Measurements from ENCODE around the gene MS4A10.

DNA sequence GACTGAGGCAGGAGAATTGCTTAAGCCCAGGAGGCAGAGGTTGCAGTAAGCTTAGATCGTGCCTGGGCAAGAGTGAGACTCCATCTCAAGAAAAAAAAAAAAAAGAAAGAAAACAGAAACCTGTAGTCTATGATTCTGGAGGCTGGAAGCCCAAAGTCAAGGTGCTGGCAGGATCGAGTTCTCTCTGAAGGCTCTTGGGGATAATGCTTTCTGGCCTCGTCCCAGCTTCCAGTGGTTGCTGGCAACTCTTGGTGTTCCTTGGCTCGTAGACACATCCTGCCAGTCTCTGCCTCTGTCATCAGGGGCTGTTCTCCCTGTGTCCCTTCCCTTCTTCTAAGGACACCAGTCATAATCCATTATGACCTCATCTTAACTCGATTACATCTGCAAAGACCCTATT is 40.0 kb downstream of the MS4A10 start:
- TF ChIP-seq, protein P1, sequence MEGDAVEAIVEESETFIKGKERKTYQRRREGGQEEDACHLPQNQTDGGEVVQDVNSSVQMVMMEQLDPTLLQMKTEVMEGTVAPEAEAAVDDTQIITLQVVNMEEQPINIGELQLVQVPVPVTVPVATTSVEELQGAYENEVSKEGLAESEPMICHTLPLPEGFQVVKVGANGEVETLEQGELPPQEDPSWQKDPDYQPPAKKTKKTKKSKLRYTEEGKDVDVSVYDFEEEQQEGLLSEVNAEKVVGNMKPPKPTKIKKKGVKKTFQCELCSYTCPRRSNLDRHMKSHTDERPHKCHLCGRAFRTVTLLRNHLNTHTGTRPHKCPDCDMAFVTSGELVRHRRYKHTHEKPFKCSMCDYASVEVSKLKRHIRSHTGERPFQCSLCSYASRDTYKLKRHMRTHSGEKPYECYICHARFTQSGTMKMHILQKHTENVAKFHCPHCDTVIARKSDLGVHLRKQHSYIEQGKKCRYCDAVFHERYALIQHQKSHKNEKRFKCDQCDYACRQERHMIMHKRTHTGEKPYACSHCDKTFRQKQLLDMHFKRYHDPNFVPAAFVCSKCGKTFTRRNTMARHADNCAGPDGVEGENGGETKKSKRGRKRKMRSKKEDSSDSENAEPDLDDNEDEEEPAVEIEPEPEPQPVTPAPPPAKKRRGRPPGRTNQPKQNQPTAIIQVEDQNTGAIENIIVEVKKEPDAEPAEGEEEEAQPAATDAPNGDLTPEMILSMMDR (IDR thresholded peaks at IDR 0.05 in 2 of 3, conservative IDR thresholded peaks at IDR 0.05 in 1 of 3; ENCODE audit: borderline replicate concordance in 1 of 3, insufficient read depth in 1 of 3, low read depth in 2 of 3, low read length in 2 of 3) = no peak
- TF ChIP-seq MAX (IDR thresholded peaks at IDR 0.05) (no peak), EZH2phosphoT487 (IDR thresholded peaks at IDR 0.05; ENCODE audit: borderline replicate concordance) (no peak), CEBPB (IDR thresholded peaks at IDR 0.05; ENCODE audit: low read depth) (no peak), TCF7L2 (IDR thresholded peaks at IDR 0.05; ENCODE audit: borderline replicate concordance, extremely low read depth, insufficient read depth, insufficient read length) (no peak), POLR2AphosphoS5 (IDR thresholded peaks at IDR 0.05; ENCODE audit: low read depth, low read length) (no peak), EZH2 (IDR thresholded peaks at IDR 0.05) (no peak)
- TF ChIP-seq, protein P2, sequence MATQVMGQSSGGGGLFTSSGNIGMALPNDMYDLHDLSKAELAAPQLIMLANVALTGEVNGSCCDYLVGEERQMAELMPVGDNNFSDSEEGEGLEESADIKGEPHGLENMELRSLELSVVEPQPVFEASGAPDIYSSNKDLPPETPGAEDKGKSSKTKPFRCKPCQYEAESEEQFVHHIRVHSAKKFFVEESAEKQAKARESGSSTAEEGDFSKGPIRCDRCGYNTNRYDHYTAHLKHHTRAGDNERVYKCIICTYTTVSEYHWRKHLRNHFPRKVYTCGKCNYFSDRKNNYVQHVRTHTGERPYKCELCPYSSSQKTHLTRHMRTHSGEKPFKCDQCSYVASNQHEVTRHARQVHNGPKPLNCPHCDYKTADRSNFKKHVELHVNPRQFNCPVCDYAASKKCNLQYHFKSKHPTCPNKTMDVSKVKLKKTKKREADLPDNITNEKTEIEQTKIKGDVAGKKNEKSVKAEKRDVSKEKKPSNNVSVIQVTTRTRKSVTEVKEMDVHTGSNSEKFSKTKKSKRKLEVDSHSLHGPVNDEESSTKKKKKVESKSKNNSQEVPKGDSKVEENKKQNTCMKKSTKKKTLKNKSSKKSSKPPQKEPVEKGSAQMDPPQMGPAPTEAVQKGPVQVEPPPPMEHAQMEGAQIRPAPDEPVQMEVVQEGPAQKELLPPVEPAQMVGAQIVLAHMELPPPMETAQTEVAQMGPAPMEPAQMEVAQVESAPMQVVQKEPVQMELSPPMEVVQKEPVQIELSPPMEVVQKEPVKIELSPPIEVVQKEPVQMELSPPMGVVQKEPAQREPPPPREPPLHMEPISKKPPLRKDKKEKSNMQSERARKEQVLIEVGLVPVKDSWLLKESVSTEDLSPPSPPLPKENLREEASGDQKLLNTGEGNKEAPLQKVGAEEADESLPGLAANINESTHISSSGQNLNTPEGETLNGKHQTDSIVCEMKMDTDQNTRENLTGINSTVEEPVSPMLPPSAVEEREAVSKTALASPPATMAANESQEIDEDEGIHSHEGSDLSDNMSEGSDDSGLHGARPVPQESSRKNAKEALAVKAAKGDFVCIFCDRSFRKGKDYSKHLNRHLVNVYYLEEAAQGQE (IDR thresholded peaks at IDR 0.05; ENCODE audit: low read depth) = no peak

All from HCT116 (cell line).